GM21737 (cell line): ENCODE measurements around the gene PLPP3.
"Not testable (repeated sequence)": the region's sequence is repeated elsewhere in the genome, so short reads cannot be mapped to it uniquely, and the experiment has no call there.

Experiments
- ATAC-seq: cut with Tn5 transposase; IDR thresholded peaks from one replicate; pipeline ENCODE4 v1.9.1; 2021; ENCODE audit warnings: mild to moderate bottlenecking, moderate library complexity; ENCODE audit not compliant: unreplicated experiment

Gene PLPP3

DNA sequence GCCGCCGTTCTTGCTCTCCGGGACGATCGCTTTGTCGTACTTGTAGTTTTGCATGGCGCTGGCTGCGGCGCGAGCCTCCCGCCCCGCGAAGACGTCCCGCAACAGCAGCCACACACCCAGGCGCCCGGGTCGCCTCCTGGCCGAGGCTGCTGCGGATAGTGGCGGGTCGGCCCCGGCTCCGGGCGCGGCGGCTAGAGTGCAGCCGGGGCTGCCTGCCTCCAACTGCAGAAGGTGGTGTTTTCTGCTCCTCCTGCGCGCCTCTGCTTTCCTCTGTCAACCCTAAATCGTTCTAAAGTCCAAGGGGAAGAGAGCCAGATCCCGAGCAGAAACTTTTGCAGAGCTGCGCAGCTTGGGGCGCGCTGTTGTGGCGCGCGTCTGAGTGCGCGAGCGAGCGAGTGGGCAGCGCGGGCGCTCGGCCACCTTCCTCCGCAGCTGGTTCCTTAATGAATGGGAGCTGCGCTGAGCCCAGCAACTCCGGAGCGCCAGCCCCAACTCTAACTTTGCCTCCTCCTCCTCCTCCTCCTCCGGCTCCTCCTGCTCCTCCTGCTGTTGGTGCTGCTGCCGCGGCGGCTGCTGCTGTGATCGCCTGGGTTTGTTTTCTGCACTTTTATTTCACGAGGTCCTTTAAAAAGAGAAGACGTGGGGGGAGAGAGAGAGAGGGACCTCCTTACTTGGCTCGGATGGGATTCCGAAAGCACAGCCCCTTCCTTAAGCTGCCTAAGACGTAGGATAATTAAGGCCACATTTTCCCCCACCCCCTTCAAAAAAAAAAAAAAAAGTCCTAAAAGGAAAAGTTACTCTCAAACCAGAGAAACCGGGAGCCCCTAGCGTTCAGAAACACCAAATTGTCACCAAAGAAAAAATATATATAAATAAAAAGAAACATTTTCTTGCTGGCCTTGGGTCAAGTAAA is at the start of gene PLPP3:
PLPP3 (minus strand) TSS at position 601 of the 913 bp plus-strand sequence; CDS start at position 54, 547 bp downstream.
- ATAC-seq = no peak

DNA sequence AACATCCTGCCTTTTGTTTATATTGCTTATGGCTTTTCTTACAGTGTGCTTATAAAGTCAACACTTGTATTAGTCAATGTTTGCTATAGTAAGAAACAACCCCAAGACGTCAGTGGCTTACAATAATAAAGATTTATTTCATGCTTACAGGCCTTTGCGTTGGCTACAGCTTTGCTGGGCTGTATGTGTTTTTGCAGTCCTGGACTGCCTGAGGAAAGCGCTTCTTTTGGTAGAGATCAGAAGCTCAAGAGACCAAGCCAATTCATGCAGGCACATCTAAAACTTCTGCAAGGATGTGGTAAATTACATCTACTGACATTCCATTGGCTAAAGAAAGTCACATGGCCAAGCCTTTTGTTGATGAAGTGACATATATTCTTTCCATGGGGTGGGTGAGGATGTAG is 48.3 kb upstream of the PLPP3 start:
- no peak for ATAC-seq

DNA sequence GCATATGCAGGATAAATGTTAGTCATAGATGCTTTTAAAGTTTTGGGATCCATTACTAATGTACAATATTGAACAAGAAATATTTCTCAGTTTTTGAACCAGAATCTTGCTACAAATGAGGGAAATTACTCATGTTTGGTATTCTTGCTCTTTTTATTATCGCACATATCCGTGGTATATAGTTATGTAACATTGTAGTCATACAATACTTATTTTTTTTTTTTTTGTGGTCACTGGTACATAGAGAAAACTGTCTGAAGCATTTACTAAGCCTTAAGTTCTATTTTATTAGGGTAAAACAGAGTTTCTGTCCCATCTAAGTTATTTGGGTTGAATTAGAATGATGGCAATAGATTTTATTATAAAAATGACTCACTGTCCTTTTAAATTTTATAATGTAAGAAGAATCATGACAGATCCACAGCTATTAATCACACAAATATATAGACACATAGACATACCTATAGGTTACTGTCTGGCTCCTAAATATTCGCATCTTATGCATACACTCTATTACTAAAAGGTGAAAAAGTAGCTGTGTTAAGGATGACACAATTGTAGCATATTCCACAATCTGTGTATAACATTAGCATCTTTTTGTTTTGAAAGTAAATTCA is 47.8 kb upstream of the PLPP3 start:
- no peak for ATAC-seq

DNA sequence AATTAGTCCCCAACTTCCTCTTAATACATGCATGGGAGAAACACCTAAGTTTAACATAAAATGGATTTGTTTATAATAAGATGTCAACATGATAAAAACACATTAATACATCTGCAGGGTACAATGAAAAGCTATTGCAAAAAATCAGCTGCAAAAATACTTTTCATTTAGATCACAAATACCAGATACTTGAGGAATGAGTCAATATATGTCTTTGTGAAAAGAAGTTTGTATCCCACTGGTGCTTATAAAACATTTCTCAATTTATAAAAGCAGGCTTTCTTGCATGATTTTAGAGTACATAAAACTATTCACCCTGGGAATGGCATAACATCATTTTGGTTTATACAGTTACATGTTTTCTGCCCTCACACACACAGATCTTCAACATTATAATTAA is 47.2 kb upstream of the PLPP3 start:
- no peak for ATAC-seq

DNA sequence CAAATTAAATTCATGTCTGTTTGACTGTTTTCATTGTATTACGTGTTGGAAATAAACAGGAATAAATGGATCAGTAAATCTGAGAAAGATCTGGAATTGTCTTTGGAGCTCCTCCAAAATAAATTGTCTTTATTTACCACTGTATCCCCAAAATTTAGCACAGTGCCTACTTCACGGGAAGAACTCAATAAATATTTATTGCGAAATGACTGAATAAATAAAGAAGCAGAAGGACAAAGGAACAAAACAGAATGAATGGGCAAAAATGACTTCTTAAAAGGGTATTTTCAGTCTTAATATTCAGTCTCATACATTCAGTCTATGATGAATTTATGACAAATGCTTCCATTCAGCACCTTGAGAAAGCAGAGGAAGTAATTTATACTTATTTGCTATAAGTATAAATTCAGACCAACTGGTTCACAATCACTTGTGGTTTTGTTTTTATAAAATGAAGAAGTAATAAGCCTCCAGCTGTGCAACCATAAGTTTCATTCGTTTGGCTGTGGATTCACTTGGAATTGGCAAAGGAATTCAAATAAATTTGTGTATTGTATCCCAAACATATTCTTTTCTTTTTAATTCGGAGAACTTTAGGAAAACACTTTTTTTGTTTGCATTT is 46.6 kb upstream of the PLPP3 start:
- ATAC-seq = no peak

DNA sequence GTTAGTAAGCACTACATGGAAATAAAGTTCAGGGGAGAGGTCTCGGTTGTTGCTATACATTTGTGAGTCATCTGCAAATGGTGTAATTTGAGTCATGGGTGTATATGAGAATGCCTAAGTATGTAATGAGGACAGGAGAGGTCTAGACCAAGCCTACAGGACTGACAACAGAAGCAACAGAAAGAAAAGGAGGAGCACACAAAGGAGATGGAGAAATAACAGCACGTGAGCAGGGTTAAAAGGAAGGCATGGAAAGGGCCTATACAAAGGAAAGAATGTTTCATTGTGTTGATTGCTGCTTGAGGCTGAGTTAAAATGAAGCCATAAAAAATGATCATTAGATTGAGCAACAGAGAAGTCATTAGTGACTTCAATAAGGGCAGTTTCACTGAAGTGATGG is 37.8 kb upstream of the PLPP3 start:
- ATAC-seq = no peak

DNA sequence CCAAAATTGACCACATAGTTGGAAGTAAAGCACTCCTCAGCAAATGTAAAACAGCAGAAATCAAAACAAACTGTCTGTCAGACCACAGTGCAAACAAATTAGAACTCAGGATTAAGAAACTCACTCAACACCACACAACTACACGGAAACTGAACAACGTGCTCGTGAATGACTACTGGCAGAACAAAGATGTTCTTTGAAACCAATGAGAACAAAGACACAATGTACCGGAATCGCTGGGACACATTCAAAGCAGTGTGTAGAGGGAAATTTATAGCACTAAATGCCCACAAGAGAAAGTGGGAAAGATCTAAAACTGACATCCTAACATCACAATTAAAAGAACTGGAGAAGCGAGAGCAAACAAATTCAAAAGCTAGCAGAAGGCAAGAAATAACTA is 31.4 kb upstream of the PLPP3 start:
- ATAC-seq = not testable (repeated sequence)

DNA sequence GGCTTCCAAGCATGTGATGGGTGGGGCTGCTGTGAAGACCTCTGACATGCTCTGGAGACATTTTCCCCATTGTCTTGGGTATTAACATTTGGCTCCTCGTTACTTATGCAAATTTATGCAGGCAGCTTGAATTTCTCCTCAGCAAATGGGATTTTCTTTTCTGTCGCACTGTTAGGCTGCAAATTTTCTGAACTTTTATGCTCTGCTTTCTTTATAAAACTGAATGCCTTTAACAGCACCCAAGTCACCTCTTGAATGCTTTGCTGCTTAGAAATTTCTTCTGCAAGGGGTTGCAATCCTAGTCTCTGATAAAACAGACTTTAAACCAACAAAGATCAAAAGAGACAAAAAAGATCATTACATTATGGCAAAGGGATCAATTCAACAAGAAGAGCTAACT is 30.7 kb upstream of the PLPP3 start:
- ATAC-seq = not testable (repeated sequence)

DNA sequence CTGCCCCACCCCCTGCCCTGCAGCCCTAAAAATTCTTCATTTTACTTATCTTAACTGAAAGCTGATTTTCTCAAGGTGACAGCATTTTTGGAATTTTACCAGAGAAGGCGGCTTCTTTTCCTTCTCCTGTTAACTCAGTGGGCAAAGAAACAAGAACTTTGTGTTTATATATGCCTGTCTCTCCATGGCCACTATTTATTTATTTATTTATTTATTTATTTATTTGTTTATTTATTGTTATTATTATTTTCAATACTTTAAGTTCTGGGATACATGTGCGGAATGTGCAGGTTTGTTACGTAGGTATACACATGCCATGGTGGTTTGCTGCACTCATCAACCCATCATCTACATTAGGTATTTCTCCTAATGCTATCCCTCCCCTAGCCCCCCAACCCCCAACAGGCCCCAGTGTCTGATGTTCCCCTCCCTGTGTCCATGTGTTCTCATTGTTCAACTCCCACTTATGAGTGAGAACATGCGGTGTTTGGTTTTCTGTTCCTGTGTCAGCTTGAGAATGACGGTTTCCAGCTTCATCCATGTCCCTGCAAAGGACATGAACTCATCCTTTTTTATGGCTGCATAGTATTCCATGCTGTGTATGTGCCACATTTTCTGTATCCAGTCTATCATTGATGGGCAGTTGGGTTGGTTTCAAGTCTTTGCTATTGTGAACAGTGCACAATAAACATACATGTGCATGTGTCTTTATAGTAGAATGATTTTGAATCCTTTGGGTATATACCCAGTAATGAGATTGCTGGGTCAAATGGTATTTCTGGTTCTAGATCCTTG is 16.2 kb upstream of the PLPP3 start:
- not testable (repeated sequence) for ATAC-seq

DNA sequence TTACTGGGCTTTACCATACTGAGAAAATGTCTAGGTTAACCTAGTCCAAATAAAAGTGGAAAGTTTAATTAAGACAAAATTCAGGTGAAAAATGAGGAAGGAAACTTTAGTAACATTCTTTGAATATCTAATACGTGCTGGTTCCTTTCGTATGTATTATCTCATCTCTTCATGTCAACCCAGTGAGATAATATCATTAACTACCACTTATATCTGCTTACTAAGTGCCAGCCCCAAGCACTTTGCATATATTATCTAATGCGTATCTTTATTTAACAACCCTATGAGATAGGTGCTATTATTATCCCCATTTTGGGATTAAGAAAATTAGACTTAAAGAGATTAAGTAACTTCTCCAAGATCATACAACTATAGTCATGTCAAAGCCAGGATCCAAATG is 12.5 kb upstream of the PLPP3 start:
- no peak for ATAC-seq

DNA sequence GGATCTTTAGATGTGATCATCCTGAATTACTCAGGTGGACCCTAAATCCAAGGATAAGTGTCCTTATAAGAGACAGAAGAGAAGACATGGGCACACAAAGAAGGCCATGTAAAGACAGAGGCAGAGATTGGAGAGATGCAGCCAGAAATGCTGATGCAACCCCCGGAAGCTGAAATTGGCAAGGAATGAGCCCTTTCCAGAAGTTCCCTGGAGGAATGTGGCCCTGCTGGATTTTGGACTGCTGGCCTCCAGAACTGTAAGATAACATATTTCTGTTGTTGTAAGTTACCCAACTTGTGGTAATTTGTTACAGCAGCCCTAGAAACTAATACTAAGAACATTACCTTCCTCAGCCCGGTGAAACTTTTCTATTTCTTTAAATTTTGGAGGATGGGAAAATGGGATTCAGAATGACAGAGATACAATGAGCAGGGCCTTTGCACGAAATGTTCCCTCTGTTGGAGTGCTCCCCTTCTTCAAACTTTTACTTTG is 11.2 kb upstream of the PLPP3 start:
- no peak for ATAC-seq

DNA sequence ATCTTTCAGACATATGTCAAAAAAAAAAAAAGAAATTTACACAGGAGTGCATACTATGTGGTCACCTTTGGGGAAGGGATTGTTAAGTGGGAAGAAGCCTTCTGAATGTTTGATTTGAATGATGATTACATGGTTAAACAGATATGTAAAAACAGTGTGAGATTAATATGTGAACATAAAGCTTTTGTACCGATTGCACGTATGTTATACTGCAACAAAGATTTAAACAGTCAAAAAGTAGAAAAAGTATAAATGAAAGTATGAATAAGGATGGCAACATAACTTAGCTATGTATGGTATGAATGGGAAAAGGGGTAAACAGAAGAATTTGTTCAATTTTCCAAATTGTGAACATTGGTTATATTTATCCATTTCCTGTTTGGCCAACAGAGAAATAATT is 10.0 kb upstream of the PLPP3 start:
- no peak for ATAC-seq

DNA sequence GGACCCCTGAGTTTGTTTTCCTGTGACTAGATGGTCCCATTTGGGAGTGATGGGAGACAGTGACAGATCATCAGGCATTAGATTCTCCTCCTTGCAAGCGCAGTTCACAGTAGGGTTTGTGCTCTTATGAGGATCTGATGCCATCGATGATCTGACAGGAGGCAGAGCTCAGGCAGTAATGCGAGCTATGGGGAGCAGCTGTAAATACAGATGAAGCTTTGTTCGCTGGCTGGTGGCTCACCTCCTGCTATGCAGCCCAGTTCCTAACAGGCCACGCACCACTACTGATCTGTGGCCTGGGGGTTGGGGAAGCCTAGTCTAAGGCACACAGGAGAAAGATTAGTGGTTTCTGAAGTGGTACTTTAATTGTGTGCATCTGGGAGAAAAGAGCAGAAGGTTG is 7.1 kb upstream of the PLPP3 start:
- ATAC-seq = no peak

DNA sequence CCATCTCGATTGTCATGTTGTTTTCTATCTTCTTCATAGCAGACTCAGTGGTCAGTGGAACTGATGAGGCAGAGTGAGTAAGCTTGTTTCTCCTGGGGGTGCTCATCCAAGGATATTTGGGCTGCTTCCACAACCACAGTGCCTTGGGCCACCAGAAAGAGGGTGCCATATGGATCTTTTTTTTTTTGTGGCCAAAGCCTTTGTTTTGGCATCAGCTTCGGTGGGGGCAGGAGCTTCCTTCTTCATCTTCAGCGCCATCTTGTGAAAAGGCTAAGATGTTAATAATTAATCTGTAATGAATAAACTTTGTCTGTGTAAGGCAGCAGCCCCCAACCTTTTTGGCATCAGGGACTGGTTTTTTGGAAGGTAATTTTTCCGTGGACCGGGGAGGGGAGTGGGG is 6.6 kb upstream of the PLPP3 start:
- no peak for ATAC-seq

DNA sequence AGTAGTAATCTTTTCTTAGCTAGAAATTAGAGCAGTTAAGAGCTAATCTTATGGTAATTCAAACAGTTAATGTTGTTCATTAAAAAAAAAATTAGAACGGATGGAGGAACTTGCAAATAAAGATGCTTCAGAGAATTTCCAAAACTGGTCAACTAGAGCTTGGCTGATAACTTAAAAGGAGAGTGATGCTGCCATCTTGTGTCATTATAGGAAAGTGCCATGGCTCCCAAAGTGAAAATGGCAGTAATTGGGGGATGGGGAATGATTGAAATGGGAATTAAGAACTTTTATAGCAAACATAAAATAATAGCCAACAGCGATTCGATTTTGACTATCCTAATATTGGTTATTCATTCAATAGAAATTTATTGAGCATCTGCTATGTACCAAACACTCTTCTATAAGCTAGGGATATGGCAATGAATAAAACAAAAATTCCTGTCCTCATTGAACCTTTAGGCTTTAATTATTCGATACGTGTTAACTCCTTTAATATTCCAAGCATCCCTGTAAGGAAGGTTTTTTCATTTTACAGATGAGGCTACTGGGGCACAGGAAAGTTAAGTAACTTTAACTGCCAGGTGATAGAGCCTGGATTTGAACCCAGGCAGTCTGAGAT is 5.7 kb upstream of the PLPP3 start:
- ATAC-seq = no peak

DNA sequence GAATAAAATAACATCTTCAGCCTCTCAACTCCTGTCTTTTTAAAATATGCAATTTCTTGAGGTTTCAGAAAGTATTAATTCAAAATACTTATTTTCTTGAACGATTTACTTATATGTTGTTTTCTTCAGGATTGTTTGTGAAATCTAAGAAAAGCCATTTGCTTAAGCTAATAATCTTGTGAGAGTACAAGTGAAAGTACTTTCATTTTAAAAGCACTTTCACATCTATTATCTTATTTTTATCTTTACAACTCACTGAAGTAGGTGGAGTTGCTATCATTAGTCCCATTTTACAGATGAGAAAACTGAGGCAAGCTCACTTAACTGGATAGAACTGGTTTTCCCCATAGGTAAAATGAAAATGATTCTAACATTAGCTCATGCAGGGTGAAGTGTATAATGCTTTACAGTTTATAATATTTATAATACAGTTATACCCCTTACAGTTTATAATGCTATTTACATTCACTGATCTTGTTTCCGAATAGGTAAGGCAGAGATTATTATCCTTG is 4.7 kb upstream of the PLPP3 start:
- ATAC-seq = no peak

DNA sequence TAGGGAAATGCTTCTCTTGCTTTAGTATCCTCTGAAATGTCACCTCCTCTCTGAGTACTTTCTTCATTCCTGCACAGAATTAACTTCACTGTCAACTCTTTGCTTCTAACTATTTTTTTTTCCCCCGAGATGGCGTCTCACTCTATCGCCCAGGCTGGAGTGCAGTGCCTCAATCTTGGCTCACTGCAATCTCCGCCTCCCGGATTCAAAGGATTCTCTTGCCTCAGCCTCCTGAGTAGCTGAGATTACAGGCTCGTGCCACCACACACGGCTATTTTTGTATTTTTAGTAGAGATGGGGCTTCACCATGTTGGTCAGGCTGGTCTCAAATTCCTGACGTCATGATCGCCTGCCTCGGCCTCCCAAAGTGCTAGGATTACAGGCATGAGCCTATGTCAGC is 1.4 kb upstream of the PLPP3 start:
- ATAC-seq = no peak

DNA sequence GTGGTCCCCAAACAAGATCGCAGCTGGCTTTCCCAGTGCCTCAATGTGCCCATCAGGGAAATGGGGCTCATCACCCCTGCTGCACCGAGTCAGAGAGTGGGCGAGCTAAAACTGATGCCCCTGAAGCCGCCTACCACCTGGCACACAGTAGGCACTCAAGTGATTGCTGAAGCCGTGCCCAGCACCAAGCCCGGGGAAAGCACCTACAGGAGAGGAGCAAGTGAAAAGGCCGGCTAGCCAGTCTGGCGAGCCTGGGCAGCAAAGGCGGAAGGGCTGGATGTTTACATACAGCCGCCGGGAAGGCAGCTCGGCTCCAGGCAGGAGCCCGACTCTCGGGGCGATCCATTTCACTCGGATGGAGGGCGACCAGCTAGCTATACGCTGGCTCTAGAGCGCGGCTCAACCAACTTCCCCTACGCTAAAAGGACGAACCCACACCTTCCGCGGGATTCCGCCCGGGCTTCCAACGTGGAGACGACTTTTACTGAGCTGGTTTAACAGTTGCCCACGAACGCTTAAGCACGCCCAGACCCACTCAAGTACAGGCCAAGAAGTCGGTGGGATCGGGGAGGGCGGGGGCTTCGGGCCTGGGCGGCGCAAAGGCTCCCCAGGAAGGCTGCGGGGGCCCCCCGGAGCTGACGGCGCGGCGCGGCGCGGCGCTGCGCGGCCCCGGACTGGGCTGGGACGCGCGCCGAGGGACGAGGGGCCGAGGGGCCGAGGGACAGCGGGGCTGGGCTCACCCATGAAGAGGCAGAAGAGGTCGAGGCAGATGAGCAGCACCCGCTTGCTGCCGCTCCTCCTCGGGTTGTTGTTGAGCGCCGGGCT is 1.0 kb downstream of the PLPP3 start:
- ATAC-seq = no peak

DNA sequence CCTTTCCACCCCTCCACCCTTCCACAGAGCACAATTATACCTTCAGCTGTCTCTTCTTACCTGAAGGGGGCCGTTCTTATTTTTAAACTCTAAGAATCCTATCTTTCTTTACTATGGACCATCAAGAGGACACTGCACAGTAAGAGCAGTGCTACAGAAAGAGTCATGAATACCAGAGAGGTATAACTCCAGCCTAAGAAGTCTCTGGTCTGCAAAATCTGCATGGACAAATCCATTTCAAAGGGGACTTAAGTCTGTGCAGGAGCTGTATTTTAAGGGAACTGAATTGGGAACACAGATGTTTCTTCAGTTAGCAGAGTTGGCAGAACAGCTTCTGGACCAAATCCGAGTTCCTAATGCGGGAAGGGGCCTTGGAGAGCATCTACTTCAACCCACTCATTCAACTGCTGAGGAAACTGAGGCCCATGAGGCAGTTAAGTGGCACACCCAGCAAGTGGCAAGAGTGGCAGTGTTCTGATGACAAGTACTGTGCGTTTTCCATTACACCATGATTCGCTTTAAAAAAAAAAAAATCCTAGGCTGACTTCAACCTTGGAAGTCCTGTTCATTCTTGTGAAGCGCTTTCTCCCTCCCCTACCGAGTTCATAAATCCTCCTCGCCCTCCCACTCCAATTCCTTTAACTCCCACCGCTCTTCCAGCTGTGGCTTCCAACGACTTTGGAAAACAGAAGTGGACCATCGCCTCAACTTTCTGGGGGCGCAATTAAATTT is 1.8 kb downstream of the PLPP3 start:
- no peak for ATAC-seq
